Endothelial cell of umbilical vein (primary cell): ENCODE measurements around the gene MAP3K19. TPM values are rescaled to one million over a fixed set of nuclear protein-coding genes. Genes with fewer than 3 reads are reported as not detected.
A peak's percentile ranks its signal among the peaks of the same experiment; 100 is the strongest.

Experiments
- BruUV-seq: library from RNA; stranded (reverse); fragments of 400-500 nt; replicated peaks from 2 replicates; lab custom pipeline; 2021; lab: Mats Ljungman, UMichigan
- CTCF ChIA-PET: fragments of 300-600, 350-600 bp; sonication (Branson Sonifier 250); formaldehyde crosslinking; loops from one replicate; lab custom pipeline; 2021; ENCODE audit warnings: antibody characterized with exemption, inconsistent platforms; lab: Charles Lee
- POLR2A ChIA-PET: fragments of 300-600, 350-600 bp; sonication (Branson Sonifier 250); formaldehyde crosslinking; loops from one replicate; lab custom pipeline; 2021; ENCODE audit warnings: antibody characterized with exemption, inconsistent platforms; lab: Charles Lee
- DNase-seq: peaks from one replicate; pipeline ENCODE4 v3.0.0-alpha.2; 2011; ENCODE audit warnings: low read depth, low spot score
- FAIRE-seq: peaks from 2 replicates; lab custom pipeline; 2011; peaks lifted over from hg19 to GRCh38; lab: Jason Lieb, UNC
- H2AFZ ChIP-seq: 2 replicates; pipeline ENCODE4 v1.6.0; 2012; ENCODE audit warnings: low read depth, low read length, control low read depth, inconsistent platforms
- H3K27ac ChIP-seq: 2 replicates; pipeline ENCODE4 v1.5.1; 2011; ENCODE audit warnings: low read depth, mild to moderate bottlenecking, control low read depth, low read length, moderate library complexity; ENCODE audit not compliant: insufficient read depth
- H3K27me3 ChIP-seq, 2 experiments: 2 replicates each; pipeline versions ENCODE4 v1.6.0 to v1.6.1; 2011; ENCODE audit warnings: low read length in 2 of 2, mixed read lengths in 1 of 2; ENCODE audit not compliant: control insufficient read depth in 2 of 2, insufficient read depth in 2 of 2
- H3K36me3 ChIP-seq, 2 experiments: 2 replicates in 1 of 2; 3 replicates in 1 of 2; pipeline ENCODE4 v1.5.1; 2011; ENCODE audit warnings: low read length in 2 of 2, mild to moderate bottlenecking in 1 of 2, moderate library complexity in 1 of 2; ENCODE audit not compliant: control insufficient read depth in 2 of 2, insufficient read depth in 2 of 2; ENCODE audit errors: extremely low read depth in 1 of 2
- H3K4me1 ChIP-seq: 3 replicates; pipeline ENCODE4 v1.5.1; 2011; ENCODE audit warnings: mild to moderate bottlenecking, low read length; ENCODE audit not compliant: control insufficient read depth, insufficient read depth; ENCODE audit errors: extremely low read depth
- H3K4me2 ChIP-seq: 2 replicates; pipeline ENCODE4 v1.6.1; 2011; ENCODE audit warnings: low read length, control low read depth, mixed read lengths; ENCODE audit not compliant: insufficient read depth
- H3K4me3 ChIP-seq, 3 experiments: fragments of 200-600 bp in 1 of 3; sonication (generic), shearing (Covaris generic) in 1 of 3; replicated peaks in 1 of 3; 2 replicates each; pipeline ENCODE4 v1.5.1; 2011 to 2016; ENCODE audit warnings: control low read depth in 3 of 3, low read length in 3 of 3, mild to moderate bottlenecking in 2 of 3, inconsistent platforms in 1 of 3, low read depth in 1 of 3, moderate library complexity in 1 of 3; ENCODE audit not compliant: insufficient read depth in 1 of 3
- H3K79me2 ChIP-seq: 2 replicates; pipeline ENCODE4 v1.6.0; 2012; ENCODE audit warnings: low read length, inconsistent platforms; ENCODE audit not compliant: control insufficient read depth, insufficient read depth
- H3K9ac ChIP-seq: replicated peaks from 2 replicates; pipeline ENCODE3; 2011; ENCODE audit warnings: low read length, control low read depth; ENCODE audit not compliant: insufficient read depth; ENCODE audit errors: extremely low read depth
- H3K9me1 ChIP-seq: replicated peaks from 3 replicates; pipeline ENCODE4 v1.6.0; 2011; ENCODE audit warnings: mild to moderate bottlenecking, low read length; ENCODE audit not compliant: control insufficient read depth, insufficient read depth; ENCODE audit errors: extremely low read depth
- H3K9me3 ChIP-seq: replicated peaks from 2 replicates; pipeline ENCODE4 v1.5.1; 2012; ENCODE audit warnings: low read length, inconsistent platforms; ENCODE audit not compliant: control insufficient read depth, insufficient read depth
- H4K20me1 ChIP-seq: replicated peaks from 2 replicates; pipeline ENCODE3; 2011; ENCODE audit warnings: mild to moderate bottlenecking, low read length; ENCODE audit not compliant: control insufficient read depth, insufficient read depth; ENCODE audit errors: extremely low read depth
- CTCF ChIP-seq, 2 donors: IDR thresholded peaks; 1 replicate in 1 of 2; 2 replicates in 1 of 2; pipeline ENCODE4 v1.5.1; 2011; ENCODE audit warnings: low read length in 2 of 2, mild to moderate bottlenecking in 2 of 2, moderate library complexity in 2 of 2, control low read depth in 1 of 2, inconsistent platforms in 1 of 2, low read depth in 1 of 2; ENCODE audit not compliant: insufficient read depth in 1 of 2; ENCODE audit errors: extremely low read depth in 1 of 2
- EZH2 ChIP-seq: IDR thresholded peaks from 2 replicates; pipeline ENCODE4 v1.6.1; 2012; ENCODE audit warnings: borderline replicate concordance, low read depth, mild to moderate bottlenecking, moderate library complexity, low read length, inconsistent platforms; ENCODE audit not compliant: severe bottlenecking
- FOS ChIP-seq: IDR thresholded peaks from 2 replicates; pipeline ENCODE4 v1.6.1; 2011; ENCODE audit warnings: mild to moderate bottlenecking, low read length, moderate library complexity, borderline replicate concordance; ENCODE audit not compliant: insufficient read depth
- GATA2 ChIP-seq: IDR thresholded peaks from 2 replicates; pipeline ENCODE4 v1.7.0; 2011; ENCODE audit warnings: low read depth, mild to moderate bottlenecking, moderate library complexity, mixed read lengths, low read length; ENCODE audit not compliant: insufficient read length, insufficient read depth
- JUN ChIP-seq: IDR thresholded peaks from 2 replicates; pipeline ENCODE4 v1.6.1; 2011; ENCODE audit warnings: borderline replicate concordance, low read depth; ENCODE audit not compliant: insufficient read length, insufficient read depth
- MAX ChIP-seq: IDR thresholded peaks from 2 replicates; pipeline ENCODE4 v1.6.1; 2011; ENCODE audit not compliant: insufficient read depth, insufficient read length
- MYC ChIP-seq: IDR thresholded peaks from one replicate; pipeline ENCODE4 v1.6.1; 2011; ENCODE audit warnings: mild to moderate bottlenecking, low read depth, low read length
- POLR2A ChIP-seq: IDR thresholded peaks from 2 replicates; pipeline ENCODE4 v1.6.1; 2012; ENCODE audit warnings: low read depth, mild to moderate bottlenecking, control low read depth, low read length
- POLR2AphosphoS5 ChIP-seq: IDR thresholded peaks from 2 replicates; pipeline ENCODE4 v1.6.1; 2012; ENCODE audit warnings: low read depth, mild to moderate bottlenecking, control low read depth, low read length, moderate library complexity; ENCODE audit not compliant: insufficient read depth
- dilution Hi-C: fragments of 300-500 bp; cut with MboI; formaldehyde crosslinking; loops from one replicate; pipeline ENCODE4 v1.15.0; 2019; ENCODE audit warnings: low sequenced_read_pairs; ENCODE audit not compliant: extremely low pct_ligation_motif_present
- intact Hi-C: fragments of 100-400 bp; cut with micrococcal nuclease; formaldehyde crosslinking; loops from one replicate; pipeline ENCODE4 v1.10.0; 2022
- polyA plus RNA-seq, 4 experiments: library from polyadenylated mRNA; depleted of rRNA in 3 of 4; stranded (reverse) in 3 of 4; unstranded in 1 of 4; fragments of >200 nt; gene quantifications; 2 replicates each; pipeline versions ENCODE4 v1.2.1 to v1.2.3, GENCODE V29; 2011 to 2012; ENCODE audit warnings: missing spikeins in 1 of 4
- total RNA-seq: library from RNA; stranded (reverse); gene quantifications from 2 replicates; pipeline ENCODE4 v1.2.3, GENCODE V29; 2021

MAP3K19 gene
- total and polyA plus RNA-seq, 2 donors (not counting 3 experiments of a cell fraction or from before 2014, with no cell fraction given): not detected

GRCh38 chr2:134917360-134917865 lies 129.8 kb downstream of the MAP3K19 start:
- no peaks in the 10 kb centered on the region for H3K9me3 ChIP-seq
- POLR2A ChIA-PET: interaction anchor here (0.7 kb wide), 1 partner anchor 580 kb away, joined by 3 read pairs; no protein-coding TSS in a partner anchor
- H4K20me1 ChIP-seq: peaks cover 16% of the 10 kb centered on the region
- H3K27ac ChIP-seq: peak overlapping the region; percentile 82
- TF ChIP-seq GATA2 (no peak), FOS (no peak), POLR2AphosphoS5 (no peak), MYC (no peak), POLR2A (no peak), MAX (no peak), CTCF (IDR thresholded peaks at IDR 0.05; ENCODE audit: extremely low read depth in 1 of 2, insufficient read depth in 1 of 2, low read depth in 1 of 2, low read length in 2 of 2) (no peak), JUN (no peak), EZH2 (no peak)
- no peaks in the 10 kb centered on the region for H3K9me1 ChIP-seq
- peak overlapping the region; percentile 94 for H3K9ac ChIP-seq
- peaks cover 37% of the 10 kb centered on the region for H3K79me2 ChIP-seq
- peaks cover 17% of the 10 kb centered on the region for H3K4me1 ChIP-seq
- BruUV-seq: no TSS peak
- CTCF ChIA-PET: interaction anchor here (1.0 to 2.9 kb wide), 5 partner anchors 9 to 466 kb away, joined by 3 to 17 read pairs (median 4); no protein-coding TSS in a partner anchor
- H3K27me3 ChIP-seq: no peaks in the 10 kb centered on the region
- FAIRE-seq: no peak
- peak overlapping the region; percentile 99 for H3K4me2 ChIP-seq
- H3K4me3 ChIP-seq: peak overlapping the region; percentile 86 to 98 (median 93)
- H2AFZ ChIP-seq: peak overlapping the region; percentile 83
- no peak for DNase-seq
- dilution Hi-C loops: no loop called here
- H3K36me3 ChIP-seq: no peaks in the 10 kb centered on the region
- intact Hi-C loops: loop anchor here (5.0 kb wide), 1 partner anchor 800 kb away; no protein-coding TSS in a partner anchor

Other genes starting within 250 kb of the MAP3K19 start
- not detected in 2 replicates for gene ACMSD, start 208.8 kb downstream of the MAP3K19 start, total RNA-seq
- not detected in 2 replicates for gene ACMSD, start 208.8 kb downstream of the MAP3K19 start, polyA plus RNA-seq
- gene CCNT2, start 128.6 kb downstream of the MAP3K19 start, total RNA-seq: 35.4 and 35.5 TPM in 2 replicates
- gene CCNT2, start 128.6 kb downstream of the MAP3K19 start, polyA plus RNA-seq: 9.3 and 10.3 TPM in 2 replicates
- gene RAB3GAP1, start 4.8 kb upstream of the MAP3K19 start, total RNA-seq: 37.2 and 39.5 TPM in 2 replicates
- 11.0 and 14.9 TPM in 2 replicates for gene RAB3GAP1, start 4.8 kb upstream of the MAP3K19 start, polyA plus RNA-seq